ENCODE measurements around the gene DENND5B.
A peak's percentile ranks its signal among the peaks of the same experiment; 100 is the strongest.
"Not testable (repeated sequence)": the region's sequence is repeated elsewhere in the genome, so short reads cannot be mapped to it uniquely, and the experiment has no call there.

Gene DENND5B

GRCh38 chr12:31465002-31465401 lies 125.9 kb downstream of the DENND5B start:
- no peak for DNase-seq

- DNase-seq = no peak
Measured at GRCh38 chr12:31460024-31460423, 130.9 kb downstream of the DENND5B start.

- no peak for DNase-seq
Measured at GRCh38 chr12:31456562-31456961, 134.4 kb downstream of the DENND5B start.

- DNase-seq = no peak
Measured at GRCh38 chr12:31444736-31445135, 146.2 kb downstream of the DENND5B start.

GRCh38 chr12:31440586-31440985 lies 150.3 kb downstream of the DENND5B start:
- no peak for DNase-seq

GRCh38 chr12:31440134-31440533 lies 150.8 kb downstream of the DENND5B start:
- no peak for DNase-seq

- no peak for DNase-seq
Measured at GRCh38 chr12:31431721-31432240, 159.2 kb downstream of the DENND5B start.

- no peak for DNase-seq
Measured at GRCh38 chr12:31423405-31423804, 167.5 kb downstream of the DENND5B start.

GRCh38 chr12:31412292-31412801 lies 178.6 kb downstream of the DENND5B start:
- no peak for DNase-seq

- no peak for DNase-seq
Measured at GRCh38 chr12:31408763-31409162, 182.2 kb downstream of the DENND5B start.

GRCh38 chr12:31407562-31407961 lies 183.4 kb downstream of the DENND5B start:
- no peak for DNase-seq

- no peak for DNase-seq
Measured at GRCh38 chr12:31406345-31406744, 184.6 kb downstream of the DENND5B start.

GRCh38 chr12:31405021-31405420 lies 185.9 kb downstream of the DENND5B start:
- no peak for DNase-seq

- peak; percentile 66 for DNase-seq
Measured at GRCh38 chr12:31403099-31403607, 187.8 kb downstream of the DENND5B start.

- DNase-seq = no peak
Measured at GRCh38 chr12:31393004-31393550, 197.9 kb downstream of the DENND5B start.

GRCh38 chr12:31390991-31391390 lies 199.9 kb downstream of the DENND5B start:
- DNase-seq = no peak

- no peak for DNase-seq
Measured at GRCh38 chr12:31388713-31389112, 202.2 kb downstream of the DENND5B start.

- no peak for DNase-seq
Measured at GRCh38 chr12:31387466-31387865, 203.5 kb downstream of the DENND5B start.

GRCh38 chr12:31387011-31387410 lies 203.9 kb downstream of the DENND5B start:
- no peak for DNase-seq

GRCh38 chr12:31386364-31386777 lies 204.6 kb downstream of the DENND5B start:
- DNase-seq = no peak

GRCh38 chr12:31377210-31377609 lies 213.7 kb downstream of the DENND5B start:
- not testable (repeated sequence) for DNase-seq

- DNase-seq = not testable (repeated sequence)
Measured at GRCh38 chr12:31375422-31375821, 215.5 kb downstream of the DENND5B start.

- DNase-seq = no peak
Measured at GRCh38 chr12:31371256-31371620, 219.7 kb downstream of the DENND5B start.

- DNase-seq = no peak
Measured at GRCh38 chr12:31370531-31371255, 220.2 kb downstream of the DENND5B start.
